H54 (cell line): ENCODE results near the gene NAA16.
"Not testable (repeated sequence)": the region's sequence is repeated elsewhere in the genome, so short reads cannot be mapped to it uniquely, and the experiment has no call there.

Experiments
- DNase-seq: peaks from one replicate; pipeline ENCODE4 v3.0.0; 2011; ENCODE audit warnings: low spot score, mixed read lengths; ENCODE audit not compliant: insufficient read length
- FAIRE-seq: peaks from 3 replicates; lab custom pipeline; 2011; peaks lifted over from hg19 to GRCh38; lab: Jason Lieb, UNC
- POLR2A ChIP-seq: IDR thresholded peaks from 2 replicates; pipeline ENCODE4 v1.6.1; 2011; ENCODE audit warnings: low read depth, mild to moderate bottlenecking, low read length

The NAA16 gene

DNA sequence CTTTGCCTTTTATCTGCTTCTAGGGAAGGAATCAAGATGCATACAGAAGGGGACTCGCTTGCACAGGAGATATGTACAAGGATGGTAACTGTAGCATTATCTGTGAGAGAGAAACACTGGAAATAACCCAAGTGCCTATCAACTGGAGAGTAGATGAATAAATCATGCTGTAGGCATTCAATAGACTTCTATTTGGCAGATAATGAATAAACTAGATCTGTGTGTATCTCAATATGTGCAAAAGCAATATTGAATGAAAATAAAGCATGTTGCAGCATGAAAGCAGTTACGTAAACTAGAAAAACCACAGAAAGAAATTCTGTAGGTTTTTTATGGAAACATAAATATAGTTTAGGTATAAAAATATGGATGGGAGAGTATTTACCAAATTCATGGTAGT lies 107.7 kb downstream of the NAA16 start:
- FAIRE-seq (no peak), DNase-seq (no peak)
- TF ChIP-seq POLR2A: no peak

DNA sequence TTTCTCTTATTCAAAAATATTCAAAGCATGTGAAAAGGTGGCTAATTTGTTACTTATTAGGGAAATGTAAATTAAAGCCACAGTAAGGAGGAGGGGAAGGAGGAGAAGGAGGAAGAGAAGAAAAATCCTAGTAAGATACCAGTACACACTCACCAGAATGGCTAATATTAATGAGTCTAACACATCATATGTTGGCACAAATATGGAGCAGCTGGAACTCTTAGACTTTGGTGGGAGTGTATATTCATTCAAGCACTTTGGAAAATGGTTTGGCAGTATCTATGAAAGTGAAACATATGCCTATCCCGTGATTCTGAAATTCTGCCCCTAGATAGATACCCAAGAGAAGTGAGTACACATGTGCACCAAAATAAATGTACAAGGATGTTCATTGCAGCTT lies 108.1 kb downstream of the NAA16 start:
- TF ChIP-seq POLR2A: no peak
- FAIRE-seq (no peak), DNase-seq (no peak)

DNA sequence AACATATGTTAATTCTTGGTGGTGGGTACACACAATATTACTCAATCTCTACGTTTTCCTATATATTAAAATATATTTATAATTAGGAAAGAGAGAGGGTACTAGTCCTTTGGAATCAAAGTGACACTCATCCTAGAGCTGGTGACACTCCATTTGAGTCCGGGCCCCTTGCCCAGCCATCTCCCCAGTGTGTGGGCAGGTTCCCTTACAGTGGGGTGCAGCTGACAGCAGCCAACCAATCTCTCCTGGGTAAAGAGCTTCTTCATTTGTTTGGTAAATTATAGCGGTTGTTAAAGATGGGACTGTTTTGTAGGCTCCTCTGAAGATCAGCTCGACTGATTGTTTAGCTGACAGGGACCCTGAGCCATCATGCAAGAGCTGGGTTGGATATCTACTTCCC lies 109.1 kb downstream of the NAA16 start:
- FAIRE-seq: no peak
- no peak for DNase-seq
- no peak for TF ChIP-seq POLR2A

DNA sequence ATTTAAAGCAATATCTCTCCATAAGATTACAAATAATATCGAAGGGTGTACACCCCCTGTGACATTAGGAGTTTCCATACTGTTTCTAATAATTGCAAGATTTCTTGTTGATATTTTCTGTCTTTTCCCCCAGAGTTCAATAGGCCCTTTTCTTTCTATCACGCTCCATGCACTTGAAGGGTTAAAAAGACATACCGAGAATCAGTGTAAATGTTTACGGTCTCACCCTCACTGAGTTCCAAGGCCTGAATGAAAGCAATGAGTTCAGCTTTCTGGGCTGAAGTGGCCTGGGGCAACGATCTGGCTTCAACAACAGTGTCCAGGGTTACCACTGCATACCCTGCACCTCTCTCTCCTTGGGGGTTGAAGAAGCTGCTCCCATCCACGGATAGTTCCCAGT lies 110.3 kb downstream of the NAA16 start:
- DNase-seq, FAIRE-seq: not testable (repeated sequence)

DNA sequence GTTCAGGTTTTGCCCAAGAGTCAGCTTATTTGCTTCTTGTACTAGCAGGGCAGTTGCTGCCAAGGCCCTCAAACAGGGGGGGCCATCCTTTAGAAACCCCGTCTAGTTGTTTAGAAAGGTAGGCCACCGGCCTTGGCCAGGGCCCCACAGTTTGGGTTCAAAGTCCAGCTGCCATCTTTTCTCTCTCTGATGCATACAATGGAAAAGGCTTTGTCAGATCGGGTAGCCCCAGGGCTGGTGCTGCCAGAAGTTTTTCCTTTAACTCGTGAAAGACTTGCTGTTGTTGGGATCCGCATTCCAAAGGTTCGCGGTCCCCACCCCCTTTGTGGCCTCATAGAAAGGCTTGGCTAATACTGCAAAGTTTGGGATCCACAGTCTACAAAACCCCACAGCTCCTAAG lies 110.9 kb downstream of the NAA16 start:
- DNase-seq, FAIRE-seq: not testable (repeated sequence)

DNA sequence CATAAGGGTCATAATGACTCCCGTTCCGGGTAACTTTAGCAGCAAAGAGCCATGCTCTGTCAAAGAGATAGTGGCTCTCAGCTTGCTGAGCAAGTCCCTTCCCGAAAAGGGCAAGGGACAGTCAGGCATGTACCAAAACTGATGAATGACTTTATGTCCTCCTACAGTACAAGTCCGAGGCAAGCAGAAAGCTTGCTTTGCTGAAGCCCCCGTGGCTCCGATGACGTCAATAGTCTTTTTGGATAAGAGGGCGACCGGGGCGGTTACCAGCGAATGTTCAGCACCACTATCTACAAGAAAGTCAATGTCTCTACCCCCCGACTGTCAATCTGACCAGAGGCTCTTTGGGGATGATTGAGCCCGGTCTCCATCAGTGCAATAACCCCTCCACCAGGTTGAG lies 112.2 kb downstream of the NAA16 start:
- FAIRE-seq, DNase-seq: not testable (repeated sequence)

DNA sequence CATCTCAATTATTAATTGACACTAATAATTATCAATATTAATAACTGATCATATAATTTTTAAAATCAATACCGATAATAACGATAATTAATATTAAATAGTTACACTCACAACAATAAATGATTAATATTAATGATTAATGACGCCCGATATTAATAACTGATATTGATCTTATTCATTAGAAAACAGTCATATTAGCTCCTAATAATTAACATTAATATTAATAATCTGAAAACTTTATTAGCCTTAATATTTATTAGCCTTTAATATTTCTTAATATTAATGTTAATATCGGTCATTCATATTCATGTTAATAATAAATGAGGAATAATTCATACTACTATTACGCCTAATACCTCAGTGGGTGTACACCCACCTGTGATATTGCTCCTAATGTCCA lies 113.6 kb downstream of the NAA16 start:
- not testable (repeated sequence) for DNase-seq, FAIRE-seq

DNA sequence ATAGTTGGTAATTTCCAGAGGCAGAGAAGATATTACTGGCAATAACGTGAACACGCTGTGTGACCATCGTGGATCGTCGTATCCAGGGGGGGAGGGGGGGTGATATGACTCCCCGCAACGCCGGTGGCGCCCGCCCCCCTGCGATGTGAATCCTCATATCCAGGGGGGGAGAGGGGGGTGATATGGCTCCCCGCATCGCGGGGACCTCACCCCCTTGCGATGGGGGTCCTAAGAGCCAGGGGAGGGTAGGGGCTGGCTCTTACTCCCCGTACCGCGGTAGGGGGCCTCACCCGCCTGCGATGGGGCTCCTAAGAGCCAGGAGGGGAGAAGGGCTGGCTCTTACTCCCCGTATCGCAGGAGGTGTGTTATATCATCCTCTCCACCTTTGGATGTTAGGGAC lies 115.0 kb downstream of the NAA16 start:
- no peak for FAIRE-seq
- TF ChIP-seq POLR2A: no peak
- DNase-seq: no peak
